PC-9 (cell line): ENCODE results near the gene TGIF2.

ENCODE experiments used
- CTCF ChIP-seq: fragments of 200-600 bp; sonication (generic); conservative IDR thresholded peaks from 2 replicates; pipeline ENCODE4 v1.6.1; 2017; ENCODE audit warnings: mixed run types, antibody characterized with exemption, mild to moderate bottlenecking, moderate library complexity
- EZH2 ChIP-seq: fragments of 200-600 bp; sonication (generic); IDR thresholded peaks from 2 replicates; pipeline ENCODE4 v1.8.0; 2017; ENCODE audit warnings: antibody characterized with exemption, low read depth

DNA sequence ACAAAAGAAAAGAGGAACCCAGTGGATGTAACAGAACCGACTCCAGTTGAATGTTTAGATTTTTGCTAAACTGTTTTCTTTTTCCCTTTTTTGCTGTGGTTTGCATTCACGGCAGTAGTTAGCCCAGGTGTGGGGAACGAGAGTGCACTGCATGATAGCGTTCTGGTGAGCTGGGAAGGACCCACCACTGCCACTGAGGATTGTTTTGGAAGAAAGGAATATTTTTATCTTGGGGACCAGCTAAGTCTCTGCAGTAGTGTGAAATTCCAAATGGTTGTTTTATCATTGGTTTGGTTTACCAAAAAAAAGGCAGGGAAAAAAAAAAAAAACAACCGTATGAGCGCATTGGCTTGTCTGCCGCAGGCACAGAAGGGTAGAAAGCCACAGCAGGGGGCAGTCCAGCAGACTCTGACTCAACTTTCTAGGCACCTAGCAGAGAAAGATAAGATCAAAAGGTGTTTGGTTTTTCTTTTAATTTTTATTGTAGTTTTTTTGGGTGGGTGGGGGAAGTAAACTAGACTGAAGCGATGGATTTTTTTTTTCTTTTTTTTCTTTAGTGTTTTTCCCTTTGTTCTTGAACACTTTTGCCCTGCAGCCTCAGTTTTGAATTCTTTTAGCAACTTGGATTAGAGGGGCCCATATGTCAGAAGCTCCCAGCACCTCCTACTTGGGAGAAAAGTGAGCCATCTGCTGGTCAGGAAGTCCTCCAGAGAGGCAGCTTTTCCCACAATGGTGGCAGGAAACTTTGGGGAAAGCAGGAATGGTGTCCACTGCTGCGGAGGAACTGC lies 18.7 kb downstream of the TGIF2 start:
- TF ChIP-seq CTCF (peak; percentile 43; the same call in 1 of the 2 replicates), EZH2 (no peak)
